HUES48 (cell line): ENCODE results near the gene CDY2B.
"Not testable (repeated sequence)": the region's sequence is repeated elsewhere in the genome, so short reads cannot be mapped to it uniquely, and the experiment has no call there.

ENCODE experiments used
- H3K27ac ChIP-seq: one replicate; pipeline ENCODE4 v1.7.0; 2013; ENCODE audit warnings: low read depth, low read length, inconsistent platforms
- H3K27me3 ChIP-seq: 2 replicates; pipeline ENCODE4 v1.6.1; 2013; ENCODE audit warnings: mild to moderate bottlenecking, low read length; ENCODE audit not compliant: control insufficient read depth, insufficient read depth
- H3K36me3 ChIP-seq: 2 replicates; pipeline ENCODE4 v1.6.1; 2013; ENCODE audit warnings: low read length; ENCODE audit not compliant: control insufficient read depth, insufficient read depth
- H3K4me1 ChIP-seq: 2 replicates; pipeline ENCODE4 v1.6.1; 2013; ENCODE audit warnings: mild to moderate bottlenecking, low read length; ENCODE audit not compliant: control insufficient read depth, insufficient read depth
- H3K4me3 ChIP-seq: 2 replicates; pipeline ENCODE4 v1.5.1; 2013; ENCODE audit warnings: mild to moderate bottlenecking, low read depth, low read length
- H3K9ac ChIP-seq: 2 replicates; pipeline ENCODE4 v1.6.1; 2013; ENCODE audit warnings: mild to moderate bottlenecking, low read depth, low read length, moderate library complexity
- H3K9me3 ChIP-seq: 2 replicates; pipeline ENCODE4 v1.6.1; 2013; ENCODE audit warnings: low read length; ENCODE audit not compliant: control insufficient read depth, insufficient read depth

The CDY2B gene

GRCh38 chrY:17880120-17880519, at the start of gene CDY2B:
Gene CDY2B, minus strand, starts transcription at chrY:17880220. Its CDS starts 328 bp downstream, at chrY:17879892.
- not testable (repeated sequence) for H3K4me3 ChIP-seq, H3K36me3 ChIP-seq

GRCh38 chrY:17908009-17908408, 28.0 kb upstream of the CDY2B start:
- not testable (repeated sequence) for H3K36me3 ChIP-seq, H3K27ac ChIP-seq, H3K9ac ChIP-seq, H3K4me1 ChIP-seq, H3K9me3 ChIP-seq, H3K4me3 ChIP-seq, H3K27me3 ChIP-seq

More at GRCh38 chrY:17880120-17880519, at the start of gene CDY2B:
- not testable (repeated sequence) for H3K9ac ChIP-seq, H3K27ac ChIP-seq, H3K27me3 ChIP-seq, H3K4me1 ChIP-seq, H3K9me3 ChIP-seq

- H3K4me1 ChIP-seq, H3K27ac ChIP-seq, H3K9ac ChIP-seq, H3K4me3 ChIP-seq, H3K36me3 ChIP-seq, H3K9me3 ChIP-seq, H3K27me3 ChIP-seq: not testable (repeated sequence)
Measured at GRCh38 chrY:17907351-17907750, 27.3 kb upstream of the CDY2B start.

GRCh38 chrY:17881697-17882096, 1.7 kb upstream of the CDY2B start:
- not testable (repeated sequence) for H3K36me3 ChIP-seq, H3K9ac ChIP-seq, H3K27me3 ChIP-seq

GRCh38 chrY:17876767-17877166, 3.3 kb downstream of the CDY2B start:
- not testable (repeated sequence) for H3K9ac ChIP-seq, H3K36me3 ChIP-seq, H3K4me1 ChIP-seq

More at GRCh38 chrY:17881697-17882096, 1.7 kb upstream of the CDY2B start:
- not testable (repeated sequence) for H3K9me3 ChIP-seq, H3K4me3 ChIP-seq, H3K4me1 ChIP-seq, H3K27ac ChIP-seq

GRCh38 chrY:17875401-17875800, 4.6 kb downstream of the CDY2B start:
- H3K4me1 ChIP-seq, H3K36me3 ChIP-seq, H3K27me3 ChIP-seq, H3K9me3 ChIP-seq, H3K27ac ChIP-seq, H3K9ac ChIP-seq, H3K4me3 ChIP-seq: not testable (repeated sequence)

More at GRCh38 chrY:17876767-17877166, 3.3 kb downstream of the CDY2B start:
- not testable (repeated sequence) for H3K4me3 ChIP-seq, H3K27me3 ChIP-seq, H3K9me3 ChIP-seq, H3K27ac ChIP-seq

- not testable (repeated sequence) for H3K27ac ChIP-seq, H3K27me3 ChIP-seq, H3K9ac ChIP-seq, H3K36me3 ChIP-seq, H3K4me1 ChIP-seq, H3K4me3 ChIP-seq, H3K9me3 ChIP-seq
Measured at GRCh38 chrY:17871194-17871903, 8.7 kb downstream of the CDY2B start.

GRCh38 chrY:17870737-17871136, 9.3 kb downstream of the CDY2B start:
- not testable (repeated sequence) for H3K4me3 ChIP-seq, H3K27me3 ChIP-seq, H3K4me1 ChIP-seq, H3K9me3 ChIP-seq, H3K27ac ChIP-seq, H3K9ac ChIP-seq, H3K36me3 ChIP-seq

GRCh38 chrY:17867850-17868249, 12.2 kb downstream of the CDY2B start:
- H3K9me3 ChIP-seq, H3K27ac ChIP-seq, H3K4me3 ChIP-seq: not testable (repeated sequence)

GRCh38 chrY:17860634-17861033, 19.4 kb downstream of the CDY2B start:
- H3K27me3 ChIP-seq, H3K36me3 ChIP-seq, H3K9ac ChIP-seq, H3K9me3 ChIP-seq, H3K27ac ChIP-seq, H3K4me1 ChIP-seq, H3K4me3 ChIP-seq: not testable (repeated sequence)

More at GRCh38 chrY:17867850-17868249, 12.2 kb downstream of the CDY2B start:
- not testable (repeated sequence) for H3K27me3 ChIP-seq, H3K4me1 ChIP-seq, H3K36me3 ChIP-seq, H3K9ac ChIP-seq

- not testable (repeated sequence) for H3K36me3 ChIP-seq, H3K4me3 ChIP-seq, H3K9me3 ChIP-seq, H3K9ac ChIP-seq, H3K27ac ChIP-seq, H3K27me3 ChIP-seq, H3K4me1 ChIP-seq
Measured at GRCh38 chrY:17856963-17857848, 22.8 kb downstream of the CDY2B start.
